GM13976 (cell line): ENCODE data around the gene CDK5RAP2.

ENCODE experiments used
- DNase-seq: peaks from one replicate; pipeline ENCODE4 v3.0.0; 2012; ENCODE audit warnings: low spot score
- CTCF ChIP-seq: IDR thresholded peaks from 2 replicates; pipeline ENCODE4 v1.5.1; 2012; ENCODE audit warnings: borderline replicate concordance, mild to moderate bottlenecking; ENCODE audit not compliant: insufficient read depth; ENCODE audit errors: extremely low read depth, missing control alignments, control extremely low read depth
- in situ Hi-C: fragments of 300-500 bp; cut with MboI; formaldehyde crosslinking; loops from one replicate; pipeline ENCODE4 v1.12.0; 2022; ENCODE audit warnings: low sequenced_read_pairs, mixed read lengths, inconsistent platforms; ENCODE audit not compliant: unreplicated experiment

Gene CDK5RAP2

GRCh38 chr9:120398286-120398685 lies 181.7 kb downstream of the CDK5RAP2 start:
- TF ChIP-seq CTCF = no peak
- DNase-seq = no peak
- in situ Hi-C loops = no loop called here

GRCh38 chr9:120397453-120397852 lies 182.5 kb downstream of the CDK5RAP2 start:
- TF ChIP-seq CTCF = no peak
- no peak for DNase-seq
- in situ Hi-C loops = no loop called here

- in situ Hi-C loops = no loop called here
- DNase-seq = no peak
- no peak for TF ChIP-seq CTCF
Measured at GRCh38 chr9:120396931-120397330, 183.0 kb downstream of the CDK5RAP2 start.

GRCh38 chr9:120396418-120396817 lies 183.5 kb downstream of the CDK5RAP2 start:
- no peak for DNase-seq
- no peak for TF ChIP-seq CTCF
- in situ Hi-C loops = no loop called here

- TF ChIP-seq CTCF = no peak
- in situ Hi-C loops = no loop called here
- no peak for DNase-seq
Measured at GRCh38 chr9:120395376-120395775, 184.6 kb downstream of the CDK5RAP2 start.

- in situ Hi-C loops = no loop called here
- no peak for TF ChIP-seq CTCF
- DNase-seq = no peak
Measured at GRCh38 chr9:120394058-120394669, 185.8 kb downstream of the CDK5RAP2 start.
